Loucy (cell line): ENCODE data around the gene DLK1.

Experiments used
- EZH2phosphoT487 ChIP-seq: fragments of 200-600 bp; IDR thresholded peaks from 2 replicates; pipeline ENCODE4 v1.6.1; 2018; ENCODE audit warnings: antibody characterized with exemption, mild to moderate bottlenecking, moderate library complexity, borderline replicate concordance
- TF ChIP-seq, protein P1 (sequence below): fragments of 200-600 bp; sonication (generic); conservative IDR thresholded peaks from 2 replicates; pipeline ENCODE4 v1.5.1; 2014; ENCODE audit warnings: mild to moderate bottlenecking, antibody characterized with exemption, low read length

DNA sequence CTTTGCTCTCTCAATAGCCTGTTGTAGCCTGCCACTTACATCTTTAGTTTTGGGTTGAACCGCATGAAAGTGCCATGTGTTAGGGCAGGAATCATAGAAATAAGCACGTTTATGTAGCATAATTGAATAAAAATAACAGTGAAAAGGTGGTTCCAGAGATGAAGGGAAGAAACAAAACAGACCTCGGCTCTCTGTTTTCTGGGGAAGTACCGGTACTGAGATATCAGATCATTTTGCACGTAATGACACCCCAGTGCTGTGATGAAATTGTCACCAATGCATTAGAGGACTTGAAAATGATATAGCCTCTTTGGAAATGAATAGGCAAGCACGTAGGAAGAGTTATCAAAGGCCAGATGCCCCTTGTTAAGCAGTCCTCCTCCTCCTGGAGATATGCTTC is 42.5 kb upstream of the DLK1 start:
- TF ChIP-seq, protein P1, sequence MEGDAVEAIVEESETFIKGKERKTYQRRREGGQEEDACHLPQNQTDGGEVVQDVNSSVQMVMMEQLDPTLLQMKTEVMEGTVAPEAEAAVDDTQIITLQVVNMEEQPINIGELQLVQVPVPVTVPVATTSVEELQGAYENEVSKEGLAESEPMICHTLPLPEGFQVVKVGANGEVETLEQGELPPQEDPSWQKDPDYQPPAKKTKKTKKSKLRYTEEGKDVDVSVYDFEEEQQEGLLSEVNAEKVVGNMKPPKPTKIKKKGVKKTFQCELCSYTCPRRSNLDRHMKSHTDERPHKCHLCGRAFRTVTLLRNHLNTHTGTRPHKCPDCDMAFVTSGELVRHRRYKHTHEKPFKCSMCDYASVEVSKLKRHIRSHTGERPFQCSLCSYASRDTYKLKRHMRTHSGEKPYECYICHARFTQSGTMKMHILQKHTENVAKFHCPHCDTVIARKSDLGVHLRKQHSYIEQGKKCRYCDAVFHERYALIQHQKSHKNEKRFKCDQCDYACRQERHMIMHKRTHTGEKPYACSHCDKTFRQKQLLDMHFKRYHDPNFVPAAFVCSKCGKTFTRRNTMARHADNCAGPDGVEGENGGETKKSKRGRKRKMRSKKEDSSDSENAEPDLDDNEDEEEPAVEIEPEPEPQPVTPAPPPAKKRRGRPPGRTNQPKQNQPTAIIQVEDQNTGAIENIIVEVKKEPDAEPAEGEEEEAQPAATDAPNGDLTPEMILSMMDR: no peak
- no peak for TF ChIP-seq EZH2phosphoT487
